MCF 10A (cell line): ENCODE data around the gene ACBD4. TPM values are rescaled to one million over a fixed set of nuclear protein-coding genes. Genes with fewer than 3 reads are reported as not detected.

ENCODE experiments used
- BruUV-seq: library from RNA; stranded (reverse); fragments of 400-500 nt; replicated peaks from 2 replicates; lab custom pipeline; 2021; lab: Mats Ljungman, UMichigan
- CTCF ChIA-PET: fragments of 300-600 bp; sonication (Branson Sonifier 250); formaldehyde crosslinking; extraction: SDS; loops from one replicate; lab custom pipeline; 2021; ENCODE audit warnings: antibody characterized with exemption, inconsistent platforms; lab: Yijun Ruan, JAX
- POLR2A ChIA-PET: fragments of 300-600, 350-650 bp; sonication (Branson Sonifier 250); formaldehyde crosslinking; extraction: SDS; loops from one replicate; lab custom pipeline; 2020; ENCODE audit warnings: antibody characterized with exemption, inconsistent platforms; lab: Yijun Ruan, JAX
- DNase-seq: peaks from one replicate; pipeline ENCODE4 v3.0.0-alpha.2; 2018; ENCODE audit not compliant: unreplicated experiment
- H3K27ac Mint-ChIP-seq: one replicate; pipeline ENCODE4 v1.8.0; 2022; ENCODE audit warnings: mild to moderate bottlenecking, low read depth, mixed read lengths; ENCODE audit not compliant: unreplicated experiment
- H3K27me3 Mint-ChIP-seq: one replicate; pipeline ENCODE4 v1.8.0; 2022; ENCODE audit warnings: mixed read lengths; ENCODE audit not compliant: insufficient read depth, unreplicated experiment
- H3K36me3 Mint-ChIP-seq: one replicate; pipeline ENCODE4 v1.8.0; 2022; ENCODE audit warnings: mild to moderate bottlenecking, moderate library complexity, mixed read lengths; ENCODE audit not compliant: insufficient read depth, unreplicated experiment
- H3K4me1 Mint-ChIP-seq: one replicate; pipeline ENCODE4 v1.8.0; 2022; ENCODE audit warnings: mixed read lengths; ENCODE audit not compliant: insufficient read depth, unreplicated experiment
- H3K4me3 Mint-ChIP-seq: one replicate; pipeline ENCODE4 v1.8.0; 2022; ENCODE audit warnings: mild to moderate bottlenecking, moderate library complexity, mixed read lengths; ENCODE audit not compliant: unreplicated experiment
- H3K9me3 Mint-ChIP-seq: one replicate; pipeline ENCODE4 v1.8.0; 2022; ENCODE audit warnings: mixed read lengths; ENCODE audit not compliant: unreplicated experiment
- intact Hi-C: fragments of 100-400 bp; cut with micrococcal nuclease; formaldehyde crosslinking; loops from 2 replicates; pipeline ENCODE4 v1.14.1; 2022
- total RNA-seq: library from RNA; stranded (reverse); gene quantifications from 2 replicates; pipeline ENCODE4 v1.2.3, GENCODE V29; 2022
- TF ChIP-seq, protein P1 (sequence below): fragments of 200-600 bp; IDR thresholded peaks from one replicate; pipeline ENCODE4 v1.8.0; 2022; ENCODE audit warnings: antibody characterized with exemption, mild to moderate bottlenecking; ENCODE audit not compliant: unreplicated experiment

Gene ACBD4
- total RNA-seq, 1 experiment from 2014 or later, result 7.8 TPM

DNA sequence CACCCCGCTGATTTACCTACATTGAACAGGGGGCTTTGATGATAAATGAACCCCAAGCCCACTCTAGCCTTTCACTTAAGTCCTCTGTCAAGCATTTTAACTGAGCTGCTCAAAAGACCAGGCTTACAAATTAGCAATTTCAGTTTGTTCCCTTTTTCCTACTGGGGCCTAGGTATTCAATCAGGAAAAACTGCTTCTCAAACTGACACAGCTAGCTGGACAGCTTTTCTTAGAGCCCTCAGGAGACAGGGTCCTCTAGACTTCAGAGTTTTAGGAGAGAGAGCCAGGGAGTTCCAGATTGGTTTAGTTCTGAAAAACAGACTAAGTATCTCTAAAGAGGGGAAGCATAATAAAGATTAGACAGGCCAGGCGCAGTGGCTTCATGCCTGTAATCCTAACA is 20.0 kb downstream of the ACBD4 start:
- DNase-seq, result no peak
- Mint-ChIP-seq H3K4me3 (no peak overlapping the region), H3K27me3 (no peaks in the 10 kb centered on the region), H3K4me1 (peaks cover 15% of the 10 kb centered on the region), H3K36me3 (peaks cover 39% of the 10 kb centered on the region), H3K27ac (no peak overlapping the region), H3K9me3 (no peaks in the 10 kb centered on the region)
- BruUV-seq, result no TSS peak
- CTCF ChIA-PET, result interaction anchor here (0.6 to 1.9 kb wide), 9 partner anchors 15 to 650 kb away, joined by 3 to 23 read pairs (median 4); partner anchors contain the start of gene ACBD4
- intact Hi-C loops, result no loop called here
- POLR2A ChIA-PET, result interaction anchor here (1.3 to 12.7 kb wide), 4 partner anchors 11 to 52 kb away, joined by 3 to 1083 read pairs (median 202); partner anchors contain the start of genes ACBD4 and HEXIM2
- TF ChIP-seq, protein P1, sequence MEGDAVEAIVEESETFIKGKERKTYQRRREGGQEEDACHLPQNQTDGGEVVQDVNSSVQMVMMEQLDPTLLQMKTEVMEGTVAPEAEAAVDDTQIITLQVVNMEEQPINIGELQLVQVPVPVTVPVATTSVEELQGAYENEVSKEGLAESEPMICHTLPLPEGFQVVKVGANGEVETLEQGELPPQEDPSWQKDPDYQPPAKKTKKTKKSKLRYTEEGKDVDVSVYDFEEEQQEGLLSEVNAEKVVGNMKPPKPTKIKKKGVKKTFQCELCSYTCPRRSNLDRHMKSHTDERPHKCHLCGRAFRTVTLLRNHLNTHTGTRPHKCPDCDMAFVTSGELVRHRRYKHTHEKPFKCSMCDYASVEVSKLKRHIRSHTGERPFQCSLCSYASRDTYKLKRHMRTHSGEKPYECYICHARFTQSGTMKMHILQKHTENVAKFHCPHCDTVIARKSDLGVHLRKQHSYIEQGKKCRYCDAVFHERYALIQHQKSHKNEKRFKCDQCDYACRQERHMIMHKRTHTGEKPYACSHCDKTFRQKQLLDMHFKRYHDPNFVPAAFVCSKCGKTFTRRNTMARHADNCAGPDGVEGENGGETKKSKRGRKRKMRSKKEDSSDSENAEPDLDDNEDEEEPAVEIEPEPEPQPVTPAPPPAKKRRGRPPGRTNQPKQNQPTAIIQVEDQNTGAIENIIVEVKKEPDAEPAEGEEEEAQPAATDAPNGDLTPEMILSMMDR, result no peak

DNA sequence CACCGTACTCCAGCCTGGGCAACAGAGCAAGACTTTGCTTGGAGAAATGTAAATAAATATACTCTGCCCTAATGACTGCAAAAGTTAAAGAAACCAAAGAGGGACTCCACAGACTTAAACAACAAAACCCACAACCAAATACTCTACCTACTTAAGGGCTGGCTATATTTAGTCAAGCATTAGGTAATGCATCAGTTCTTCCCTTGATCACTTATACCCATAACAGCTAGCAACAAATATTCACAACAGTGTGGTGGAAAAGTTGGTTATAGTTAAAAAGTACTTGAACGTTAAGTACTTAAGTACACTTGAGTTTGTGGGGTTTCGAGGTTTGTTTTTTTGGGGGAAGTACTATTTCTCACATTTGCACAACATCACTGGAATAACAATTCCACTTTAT is 20.8 kb downstream of the ACBD4 start:
- DNase-seq, result no peak
- H3K4me1 Mint-ChIP-seq, result peaks cover 12% of the 10 kb centered on the region
- H3K36me3 Mint-ChIP-seq, result peaks cover 35% of the 10 kb centered on the region
- CTCF ChIA-PET, result interaction anchor here (1.3 to 1.8 kb wide), 2 partner anchors 7 to 21 kb away, joined by 8 read pairs; partner anchors contain the start of genes ACBD4 and HEXIM1
- TF ChIP-seq, protein P1, result no peak
- H3K27ac Mint-ChIP-seq, result no peak overlapping the region
- POLR2A ChIA-PET, result interaction anchor here (9.3 to 21.2 kb wide), 3 partner anchors 5 to 39 kb away, joined by 396 to 1083 read pairs (median 1083); partner anchors contain the start of genes HEXIM1 and HEXIM2
- no peak overlapping the region for H3K4me3 Mint-ChIP-seq
- H3K9me3 Mint-ChIP-seq, result no peaks in the 10 kb centered on the region
- no TSS peak for BruUV-seq
- no peaks in the 10 kb centered on the region for H3K27me3 Mint-ChIP-seq
- intact Hi-C loops, result no loop called here

DNA sequence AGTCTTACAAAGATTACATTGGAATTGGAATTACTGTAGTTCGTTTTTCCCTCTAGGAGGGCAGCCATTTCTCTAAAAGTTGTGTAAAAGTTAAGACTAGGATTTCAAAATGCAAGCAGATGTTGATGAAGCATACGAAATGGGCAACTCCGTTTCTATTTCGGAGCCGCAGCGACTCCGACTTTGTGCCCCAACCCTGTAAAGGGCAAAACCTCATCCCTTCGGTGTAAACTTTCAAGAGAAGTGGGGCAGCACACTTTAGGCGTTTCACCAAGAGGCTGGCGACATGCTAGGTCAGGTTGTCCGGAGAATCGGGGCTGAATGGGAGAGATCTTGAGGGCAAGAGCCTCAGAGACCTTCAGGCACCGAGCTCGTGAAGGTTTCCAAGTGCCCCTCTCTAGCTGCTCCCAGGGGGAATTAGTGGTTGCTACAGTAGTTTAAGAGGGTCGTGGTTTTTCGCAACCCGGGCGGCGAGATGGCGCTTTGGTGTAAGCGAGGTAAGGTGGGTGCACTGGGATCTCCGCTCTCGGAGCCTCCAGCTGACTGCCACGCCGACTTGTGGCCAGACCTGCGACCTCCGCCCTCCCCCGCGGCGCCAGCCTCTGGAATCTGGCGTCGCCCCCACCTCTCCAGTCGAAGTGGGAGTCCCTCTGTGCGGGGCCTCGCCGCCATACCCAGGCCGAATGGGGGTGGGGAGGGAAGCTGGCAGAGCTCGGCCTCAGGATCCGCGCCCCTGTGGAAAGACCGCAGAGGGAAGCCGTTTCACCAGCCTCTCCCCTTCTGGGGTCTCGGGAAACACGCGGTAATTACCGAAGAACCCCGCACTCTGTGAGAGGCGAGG is 25.2 kb downstream of the ACBD4 start:
- intact Hi-C loops, result loop anchor here (1.0 kb wide), 2 partner anchors 11 to 12 kb away; partner anchors contain the start of gene HEXIM1
- DNase-seq, result peak; percentile 55

More for the DNA sequence above, 25.2 kb downstream of the ACBD4 start:
- Mint-ChIP-seq H3K36me3 (peaks cover 36% of the 10 kb centered on the region), H3K27me3 (no peaks in the 10 kb centered on the region), H3K4me1 (peaks cover 18% of the 10 kb centered on the region), H3K4me3 (peak overlapping the region; percentile 98), H3K27ac (peak overlapping the region; percentile 99), H3K9me3 (no peaks in the 10 kb centered on the region)
- TF ChIP-seq, protein P1, result no peak
- ChIA-PET POLR2A (interaction anchor here (0.6 to 21.2 kb wide), 29 partner anchors 9 to 1038 kb away, joined by 3 to 1083 read pairs (median 5); partner anchors contain the start of genes ACBD4, DCAKD, HEXIM1 and MAP3K14), CTCF (interaction anchor here (0.6 to 7.0 kb wide), 9 partner anchors 10 to 110 kb away, joined by 3 to 83 read pairs (median 10); partner anchors contain the start of genes ACBD4, DCAKD and HEXIM1)
- TSS peak; percentile 55 for BruUV-seq
